Activated T-cell treated with anti-CD3 and anti-CD28 coated beads for 48 hours (primary cell): Measurements from ENCODE around the gene PIF1.
A peak's percentile ranks its signal among the peaks of the same experiment; 100 is the strongest.
"Not testable (repeated sequence)": the region's sequence is repeated elsewhere in the genome, so short reads cannot be mapped to it uniquely, and the experiment has no call there.

Experiments used
- DNase-seq: peaks from one replicate; pipeline ENCODE4 v3.0.0-alpha.2; 2020; ENCODE audit warnings: low read depth

Gene PIF1

GRCh38 chr15:64809649-64810496 lies 15.6 kb downstream of the PIF1 start:
- DNase-seq, result peak; percentile 54

- DNase-seq, result no peak
Measured at GRCh38 chr15:64808785-64809453, 16.5 kb downstream of the PIF1 start.

GRCh38 chr15:64807751-64808222 lies 17.7 kb downstream of the PIF1 start:
- DNase-seq, result no peak

GRCh38 chr15:64807051-64807749 lies 18.2 kb downstream of the PIF1 start:
- DNase-seq, result no peak

- no peak for DNase-seq
Measured at GRCh38 chr15:64806509-64806908, 18.9 kb downstream of the PIF1 start.

- DNase-seq, result no peak
Measured at GRCh38 chr15:64804619-64805018, 20.8 kb downstream of the PIF1 start.

- DNase-seq, result no peak
Measured at GRCh38 chr15:64803526-64803925, 21.9 kb downstream of the PIF1 start.

GRCh38 chr15:64800476-64800875 lies 25.0 kb downstream of the PIF1 start:
- DNase-seq, result no peak

GRCh38 chr15:64798905-64799304 lies 26.5 kb downstream of the PIF1 start:
- not testable (repeated sequence) for DNase-seq

- DNase-seq, result not testable (repeated sequence)
Measured at GRCh38 chr15:64795921-64796320, 29.5 kb downstream of the PIF1 start.

- DNase-seq, result not testable (repeated sequence)
Measured at GRCh38 chr15:64795299-64795698, 30.1 kb downstream of the PIF1 start.

GRCh38 chr15:64792282-64792681 lies 33.2 kb downstream of the PIF1 start:
- DNase-seq, result no peak

- DNase-seq, result no peak
Measured at GRCh38 chr15:64791401-64791800, 34.0 kb downstream of the PIF1 start.

GRCh38 chr15:64783796-64784195 lies 41.7 kb downstream of the PIF1 start:
- DNase-seq, result no peak

GRCh38 chr15:64782751-64783150 lies 42.7 kb downstream of the PIF1 start:
- DNase-seq, result no peak

- no peak for DNase-seq
Measured at GRCh38 chr15:64781299-64781698, 44.1 kb downstream of the PIF1 start.

- DNase-seq, result no peak
Measured at GRCh38 chr15:64780600-64781156, 44.8 kb downstream of the PIF1 start.

- no peak for DNase-seq
Measured at GRCh38 chr15:64779630-64780029, 45.8 kb downstream of the PIF1 start.

GRCh38 chr15:64779024-64779423 lies 46.4 kb downstream of the PIF1 start:
- no peak for DNase-seq

- DNase-seq, result no peak
Measured at GRCh38 chr15:64776402-64776786, 49.1 kb downstream of the PIF1 start.

GRCh38 chr15:64775551-64776401 lies 49.7 kb downstream of the PIF1 start, which contains the start of gene RBPMS2:
Gene RBPMS2, minus strand, starts transcription at chr15:64775589. Its CDS starts 270 bp downstream, at chr15:64775319.
- DNase-seq, result no peak
